KOPT-K1 (cell line): ENCODE data around the gene EDDM13.
"Not testable (repeated sequence)": the region's sequence is repeated elsewhere in the genome, so short reads cannot be mapped to it uniquely, and the experiment has no call there.

ENCODE experiments used
- H3K27ac ChIP-seq: fragments of 200-600 bp; sonication (generic); 2 replicates; pipeline ENCODE4 v1.5.1; 2016; ENCODE audit warnings: antibody characterized with exemption, mild to moderate bottlenecking, low read depth, low read length; ENCODE audit not compliant: poor library complexity, severe bottlenecking
- H3K36me3 ChIP-seq: fragments of 200-600 bp; sonication (generic); 2 replicates; pipeline ENCODE4 v1.5.1; 2017; ENCODE audit warnings: antibody characterized with exemption, mild to moderate bottlenecking, low read length, moderate library complexity; ENCODE audit not compliant: insufficient read depth
- H3K9me3 ChIP-seq: fragments of 200-600 bp; sonication (generic); 2 replicates; pipeline ENCODE4 v1.5.1; 2017; ENCODE audit warnings: antibody characterized with exemption, low read length, mild to moderate bottlenecking; ENCODE audit not compliant: insufficient read depth, poor library complexity, severe bottlenecking

The EDDM13 gene

GRCh38 chr19:56272161-56272798 lies at the start of gene EDDM13:
EDDM13 (plus strand) TSS chr19:56272748; CDS start chr19:56272835, 87 bp downstream.
- H3K9me3 ChIP-seq, result peaks cover 5% of the 10 kb centered on the region
- no peak within 1 kb of the TSS for H3K27ac ChIP-seq
- 0 out of 2 replicates have a peak, but pooled peaks cover 3% of the 10 kb centered on the region for H3K36me3 ChIP-seq

GRCh38 chr19:56222901-56223300 lies 49.6 kb upstream of the EDDM13 start:
- H3K9me3 ChIP-seq, result no peaks in the 10 kb centered on the region
- H3K36me3 ChIP-seq, result no peaks in the 10 kb centered on the region
- H3K27ac ChIP-seq, result no peak overlapping the region

- H3K36me3 ChIP-seq, result no peaks in the 10 kb centered on the region
- no peaks in the 10 kb centered on the region for H3K9me3 ChIP-seq
- H3K27ac ChIP-seq, result no peak overlapping the region
These were observed 49.1 kb upstream of the EDDM13 start for GRCh38 chr19:56223481-56223880.

GRCh38 chr19:56245121-56245740 lies 27.3 kb upstream of the EDDM13 start:
- Histone ChIP-seq H3K27ac (no peak overlapping the region), H3K9me3 (no peaks in the 10 kb centered on the region), H3K36me3 (no peaks in the 10 kb centered on the region)

- not testable (repeated sequence) for H3K9me3 ChIP-seq, H3K27ac ChIP-seq
These were observed 26.8 kb upstream of the EDDM13 start for GRCh38 chr19:56245764-56246163.

GRCh38 chr19:56248736-56249338 lies 23.7 kb upstream of the EDDM13 start:
- H3K27ac ChIP-seq, H3K9me3 ChIP-seq, H3K36me3 ChIP-seq: not testable (repeated sequence)

More at GRCh38 chr19:56245764-56246163, 26.8 kb upstream of the EDDM13 start:
- H3K36me3 ChIP-seq, result not testable (repeated sequence)

GRCh38 chr19:56252699-56253422 lies 19.7 kb upstream of the EDDM13 start:
- Histone ChIP-seq H3K27ac (no peak overlapping the region), H3K36me3 (no peaks in the 10 kb centered on the region), H3K9me3 (no peaks in the 10 kb centered on the region)

GRCh38 chr19:56253737-56254136 lies 18.8 kb upstream of the EDDM13 start:
- H3K9me3 ChIP-seq, result no peaks in the 10 kb centered on the region
- no peak overlapping the region for H3K27ac ChIP-seq
- no peaks in the 10 kb centered on the region for H3K36me3 ChIP-seq

GRCh38 chr19:56258272-56258671 lies 14.3 kb upstream of the EDDM13 start:
- no peak overlapping the region for H3K27ac ChIP-seq

GRCh38 chr19:56261145-56261544 lies 11.4 kb upstream of the EDDM13 start:
- no peaks in the 10 kb centered on the region for H3K9me3 ChIP-seq
- no peak overlapping the region for H3K27ac ChIP-seq
- H3K36me3 ChIP-seq, result no peaks in the 10 kb centered on the region

More at GRCh38 chr19:56258272-56258671, 14.3 kb upstream of the EDDM13 start:
- no peaks in the 10 kb centered on the region for H3K9me3 ChIP-seq
- H3K36me3 ChIP-seq, result no peaks in the 10 kb centered on the region

GRCh38 chr19:56261932-56262331 lies 10.6 kb upstream of the EDDM13 start:
- not testable (repeated sequence) for H3K36me3 ChIP-seq, H3K9me3 ChIP-seq, H3K27ac ChIP-seq

GRCh38 chr19:56263319-56263718 lies 9.2 kb upstream of the EDDM13 start:
- H3K36me3 ChIP-seq, result no peaks in the 10 kb centered on the region
- H3K9me3 ChIP-seq, result no peaks in the 10 kb centered on the region
- no peak overlapping the region for H3K27ac ChIP-seq

- H3K36me3 ChIP-seq, result no peaks in the 10 kb centered on the region
- no peak overlapping the region for H3K27ac ChIP-seq
- H3K9me3 ChIP-seq, result no peaks in the 10 kb centered on the region
These were observed 6.5 kb upstream of the EDDM13 start for GRCh38 chr19:56266051-56266450.

GRCh38 chr19:56269348-56269747 lies 3.2 kb upstream of the EDDM13 start:
- H3K9me3 ChIP-seq, result no peaks in the 10 kb centered on the region
- H3K36me3 ChIP-seq, result no peaks in the 10 kb centered on the region
- no peak overlapping the region for H3K27ac ChIP-seq

- Histone ChIP-seq H3K36me3 (no peaks in the 10 kb centered on the region), H3K9me3 (no peaks in the 10 kb centered on the region), H3K27ac (no peak overlapping the region)
These were observed 1.9 kb upstream of the EDDM13 start for GRCh38 chr19:56270676-56271075.
